AG09319 (cell line): ENCODE results near the gene TMEM178B.

Experiments used
- DNase-seq: peaks from one replicate; pipeline ENCODE4 v3.0.0-alpha.2; 2010; ENCODE audit warnings: low read depth; ENCODE audit errors: extremely low read depth
- TF ChIP-seq, protein P1 (sequence below): IDR thresholded peaks from 2 replicates; pipeline ENCODE4 v1.5.1; 2011; ENCODE audit warnings: low read depth, mild to moderate bottlenecking, inconsistent platforms, low read length, moderate library complexity

The TMEM178B gene

GRCh38 chr7:141203586-141203985 lies 129.7 kb downstream of the TMEM178B start:
- DNase-seq = no peak
- TF ChIP-seq, protein P1, sequence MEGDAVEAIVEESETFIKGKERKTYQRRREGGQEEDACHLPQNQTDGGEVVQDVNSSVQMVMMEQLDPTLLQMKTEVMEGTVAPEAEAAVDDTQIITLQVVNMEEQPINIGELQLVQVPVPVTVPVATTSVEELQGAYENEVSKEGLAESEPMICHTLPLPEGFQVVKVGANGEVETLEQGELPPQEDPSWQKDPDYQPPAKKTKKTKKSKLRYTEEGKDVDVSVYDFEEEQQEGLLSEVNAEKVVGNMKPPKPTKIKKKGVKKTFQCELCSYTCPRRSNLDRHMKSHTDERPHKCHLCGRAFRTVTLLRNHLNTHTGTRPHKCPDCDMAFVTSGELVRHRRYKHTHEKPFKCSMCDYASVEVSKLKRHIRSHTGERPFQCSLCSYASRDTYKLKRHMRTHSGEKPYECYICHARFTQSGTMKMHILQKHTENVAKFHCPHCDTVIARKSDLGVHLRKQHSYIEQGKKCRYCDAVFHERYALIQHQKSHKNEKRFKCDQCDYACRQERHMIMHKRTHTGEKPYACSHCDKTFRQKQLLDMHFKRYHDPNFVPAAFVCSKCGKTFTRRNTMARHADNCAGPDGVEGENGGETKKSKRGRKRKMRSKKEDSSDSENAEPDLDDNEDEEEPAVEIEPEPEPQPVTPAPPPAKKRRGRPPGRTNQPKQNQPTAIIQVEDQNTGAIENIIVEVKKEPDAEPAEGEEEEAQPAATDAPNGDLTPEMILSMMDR = no peak

DNA sequence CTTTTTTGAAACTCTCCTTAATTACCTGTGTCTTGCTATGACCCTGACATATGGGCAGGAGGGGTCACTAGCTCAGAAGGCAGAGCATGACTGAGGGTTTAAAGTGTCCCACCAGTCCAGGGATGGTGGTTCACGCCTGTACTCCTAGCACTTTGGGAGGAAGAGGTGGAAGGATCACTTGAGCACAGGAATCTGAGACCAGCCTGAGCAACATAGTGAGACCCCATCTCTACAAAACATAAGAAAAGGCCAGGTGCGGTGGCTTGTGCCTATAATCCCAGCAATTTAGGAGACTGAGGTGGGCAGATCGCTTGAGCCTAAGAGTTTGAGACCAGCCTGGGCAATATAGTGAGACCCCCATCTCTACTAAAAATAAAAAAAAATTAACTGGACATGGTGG lies 133.8 kb downstream of the TMEM178B start:
- no peak for DNase-seq
- TF ChIP-seq, protein P1 = no peak

GRCh38 chr7:141208539-141208938 lies 134.7 kb downstream of the TMEM178B start:
- no peak for DNase-seq
- TF ChIP-seq, protein P1 = no peak

GRCh38 chr7:141209454-141209853 lies 135.6 kb downstream of the TMEM178B start:
- DNase-seq = no peak
- TF ChIP-seq, protein P1 = no peak

DNA sequence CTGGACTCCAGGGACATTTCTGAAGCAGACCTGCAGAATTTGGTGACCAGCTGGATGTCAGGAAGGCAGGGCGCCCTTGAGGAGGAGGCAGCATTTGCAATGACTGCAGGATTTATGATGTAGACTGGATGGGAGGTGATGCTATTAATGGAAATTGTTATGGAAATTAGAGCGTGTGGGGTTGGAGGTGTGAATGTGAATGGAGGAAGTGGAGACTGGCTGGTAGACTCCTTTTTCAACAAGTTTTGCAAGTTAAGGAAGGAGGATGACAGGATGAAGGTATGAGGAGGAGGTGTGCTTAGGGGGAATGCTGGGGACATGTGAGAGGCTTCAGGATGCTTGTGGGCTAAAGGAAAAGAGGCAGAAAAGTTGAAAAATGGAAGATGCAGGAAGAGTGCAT lies 137.0 kb downstream of the TMEM178B start:
- DNase-seq = no peak
- TF ChIP-seq, protein P1 = no peak

DNA sequence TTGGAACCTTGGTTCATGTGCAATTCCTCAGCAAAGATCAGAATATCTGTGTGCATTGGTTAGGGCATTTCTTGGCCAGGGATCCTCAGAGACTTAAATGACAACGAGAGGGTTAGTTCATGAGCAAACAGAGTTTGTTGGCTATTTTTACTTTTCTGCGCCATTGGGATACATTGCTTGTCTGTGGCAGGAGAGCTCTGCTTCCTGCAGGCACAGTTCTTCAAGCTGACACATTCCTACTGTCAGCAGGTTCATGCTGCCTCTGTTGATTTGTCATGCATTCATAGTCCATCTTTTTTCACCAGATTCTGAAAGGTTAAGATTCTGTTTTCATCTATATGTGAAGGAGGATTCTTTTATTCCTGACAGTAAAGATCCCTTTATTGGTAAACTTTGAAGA lies 139.4 kb downstream of the TMEM178B start:
- TF ChIP-seq, protein P1 = no peak
- DNase-seq = no peak

- TF ChIP-seq, protein P1 = no peak
- DNase-seq = no peak
These were observed 144.1 kb downstream of the TMEM178B start for GRCh38 chr7:141217938-141218337.
